ENCODE measurements around the gene GPC6.

DNA sequence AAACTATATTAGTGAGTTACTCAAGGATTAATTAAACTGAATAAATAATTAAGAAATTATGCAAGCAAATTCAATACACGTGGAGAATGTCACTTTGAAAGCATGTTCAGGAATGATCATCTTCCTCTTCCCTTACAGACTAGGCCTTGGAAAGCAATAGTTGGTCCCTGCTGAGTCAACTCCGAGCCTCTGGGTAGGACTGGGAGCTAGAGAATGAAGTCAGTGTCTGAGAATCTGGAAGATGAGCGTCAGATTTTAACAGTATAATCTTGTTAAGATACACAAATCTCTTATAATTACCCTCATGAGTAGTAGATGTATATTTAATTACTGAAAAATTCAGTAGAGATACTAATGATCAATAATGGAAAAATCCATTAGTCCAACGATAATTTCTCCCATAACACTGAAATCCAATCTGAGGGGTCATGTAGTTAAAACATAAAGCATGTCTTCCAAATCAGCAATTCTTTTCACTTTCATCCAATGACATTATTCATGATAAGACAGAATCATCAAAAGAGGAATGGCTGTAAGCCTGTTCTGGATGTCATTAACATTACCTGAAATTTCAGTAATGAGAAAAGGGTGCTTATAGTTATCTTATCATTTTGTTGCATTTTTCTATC lies 829.9 kb downstream of the GPC6 start:
- TF ChIP-seq, protein P1, sequence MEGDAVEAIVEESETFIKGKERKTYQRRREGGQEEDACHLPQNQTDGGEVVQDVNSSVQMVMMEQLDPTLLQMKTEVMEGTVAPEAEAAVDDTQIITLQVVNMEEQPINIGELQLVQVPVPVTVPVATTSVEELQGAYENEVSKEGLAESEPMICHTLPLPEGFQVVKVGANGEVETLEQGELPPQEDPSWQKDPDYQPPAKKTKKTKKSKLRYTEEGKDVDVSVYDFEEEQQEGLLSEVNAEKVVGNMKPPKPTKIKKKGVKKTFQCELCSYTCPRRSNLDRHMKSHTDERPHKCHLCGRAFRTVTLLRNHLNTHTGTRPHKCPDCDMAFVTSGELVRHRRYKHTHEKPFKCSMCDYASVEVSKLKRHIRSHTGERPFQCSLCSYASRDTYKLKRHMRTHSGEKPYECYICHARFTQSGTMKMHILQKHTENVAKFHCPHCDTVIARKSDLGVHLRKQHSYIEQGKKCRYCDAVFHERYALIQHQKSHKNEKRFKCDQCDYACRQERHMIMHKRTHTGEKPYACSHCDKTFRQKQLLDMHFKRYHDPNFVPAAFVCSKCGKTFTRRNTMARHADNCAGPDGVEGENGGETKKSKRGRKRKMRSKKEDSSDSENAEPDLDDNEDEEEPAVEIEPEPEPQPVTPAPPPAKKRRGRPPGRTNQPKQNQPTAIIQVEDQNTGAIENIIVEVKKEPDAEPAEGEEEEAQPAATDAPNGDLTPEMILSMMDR (IDR thresholded peaks at IDR 0.05; ENCODE audit: low read depth, low read length) = no peak
- TF ChIP-seq POLR2A (IDR thresholded peaks at IDR 0.05; ENCODE audit: extremely low read depth, insufficient read length) = no peak
- TF ChIP-seq, protein P2, sequence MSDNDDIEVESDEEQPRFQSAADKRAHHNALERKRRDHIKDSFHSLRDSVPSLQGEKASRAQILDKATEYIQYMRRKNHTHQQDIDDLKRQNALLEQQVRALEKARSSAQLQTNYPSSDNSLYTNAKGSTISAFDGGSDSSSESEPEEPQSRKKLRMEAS (IDR thresholded peaks at IDR 0.05; ENCODE audit: low read depth, low read length) = no peak

All from NB4 (cell line).